ENCODE measurements around the gene NUMB. TPM values are rescaled to one million over a fixed set of nuclear protein-coding genes. Genes with fewer than 3 reads are reported as not detected.

Gene NUMB
- total RNA-seq, 4 donors from 2014 or later: 49.2 to 63.4 (median 50.7) TPM

- Histone ChIP-seq H3K9me3 (no peaks in the 10 kb centered on the region), H3K4me3 (no peak overlapping the region), H3K27ac (replicated peaks in 1 of 4) (no peak overlapping the region), H3K27me3 (peaks cover 0 to 15% (median 4%) of the 10 kb centered on the region in 4 donors), H3K4me1 (peaks cover 19 to 55% (median 45%) of the 10 kb centered on the region in 4 donors), H3K36me3 (no peaks in the 10 kb centered on the region)
- no peak for DNase-seq (ENCODE audit: extremely low spot score)
- intact Hi-C loops (cut with DNase I): no loop called here
- 81% methylated on average over 5 of the region's 5 CpGs for WGBS
- TF ChIP-seq POLR2AphosphoS5 (IDR thresholded peaks at IDR 0.05): no peak
- no peak for TF ChIP-seq POLR2A (IDR thresholded peaks at IDR 0.05; ENCODE audit: low read depth)
Observed at GRCh38 chr14:73234029-73234428, 224.3 kb downstream of the NUMB start.

DNA sequence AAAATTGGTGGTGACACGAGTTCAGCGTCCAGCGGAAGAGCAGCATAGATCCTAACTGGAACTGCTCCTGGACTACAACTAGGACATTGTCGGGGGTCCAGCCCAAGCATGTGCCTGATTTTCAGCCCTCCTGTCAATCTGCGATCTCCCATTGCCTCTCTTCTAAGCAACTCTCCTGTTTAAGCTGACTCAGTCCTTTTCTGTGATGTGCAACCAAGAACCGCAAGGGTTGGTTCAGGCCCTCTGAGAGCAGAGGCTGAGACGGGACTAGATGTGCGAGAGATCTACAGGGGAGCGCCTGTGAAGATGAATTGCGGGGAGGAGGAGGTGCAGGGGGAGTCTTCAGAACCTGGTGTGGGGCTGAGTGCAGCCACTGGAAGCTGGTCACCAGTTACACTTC, 224.8 kb downstream of the NUMB start:
- no peak for DNase-seq (ENCODE audit: extremely low spot score)
- 92% methylated on average over 10 of the region's 10 CpGs for WGBS
- no peak overlapping the region for H3K4me3 ChIP-seq
- peaks cover 0 to 15% (median 4%) of the 10 kb centered on the region in 4 donors for H3K27me3 ChIP-seq
- TF ChIP-seq POLR2A (IDR thresholded peaks at IDR 0.05; ENCODE audit: low read depth): no peak
- TF ChIP-seq EP300 (IDR thresholded peaks at IDR 0.05): no peak
- TF ChIP-seq, protein P1, sequence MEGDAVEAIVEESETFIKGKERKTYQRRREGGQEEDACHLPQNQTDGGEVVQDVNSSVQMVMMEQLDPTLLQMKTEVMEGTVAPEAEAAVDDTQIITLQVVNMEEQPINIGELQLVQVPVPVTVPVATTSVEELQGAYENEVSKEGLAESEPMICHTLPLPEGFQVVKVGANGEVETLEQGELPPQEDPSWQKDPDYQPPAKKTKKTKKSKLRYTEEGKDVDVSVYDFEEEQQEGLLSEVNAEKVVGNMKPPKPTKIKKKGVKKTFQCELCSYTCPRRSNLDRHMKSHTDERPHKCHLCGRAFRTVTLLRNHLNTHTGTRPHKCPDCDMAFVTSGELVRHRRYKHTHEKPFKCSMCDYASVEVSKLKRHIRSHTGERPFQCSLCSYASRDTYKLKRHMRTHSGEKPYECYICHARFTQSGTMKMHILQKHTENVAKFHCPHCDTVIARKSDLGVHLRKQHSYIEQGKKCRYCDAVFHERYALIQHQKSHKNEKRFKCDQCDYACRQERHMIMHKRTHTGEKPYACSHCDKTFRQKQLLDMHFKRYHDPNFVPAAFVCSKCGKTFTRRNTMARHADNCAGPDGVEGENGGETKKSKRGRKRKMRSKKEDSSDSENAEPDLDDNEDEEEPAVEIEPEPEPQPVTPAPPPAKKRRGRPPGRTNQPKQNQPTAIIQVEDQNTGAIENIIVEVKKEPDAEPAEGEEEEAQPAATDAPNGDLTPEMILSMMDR (IDR thresholded peaks at IDR 0.05): no peak
- no peak for TF ChIP-seq POLR2AphosphoS5 (IDR thresholded peaks at IDR 0.05)
- no peaks in the 10 kb centered on the region for H3K36me3 ChIP-seq
- peaks cover 18 to 55% (median 45%) of the 10 kb centered on the region in 4 donors for H3K4me1 ChIP-seq
- H3K27ac ChIP-seq (replicated peaks in 1 of 4): no peak overlapping the region
- no peaks in the 10 kb centered on the region for H3K9me3 ChIP-seq
- intact Hi-C loops (cut with DNase I): no loop called here

DNA sequence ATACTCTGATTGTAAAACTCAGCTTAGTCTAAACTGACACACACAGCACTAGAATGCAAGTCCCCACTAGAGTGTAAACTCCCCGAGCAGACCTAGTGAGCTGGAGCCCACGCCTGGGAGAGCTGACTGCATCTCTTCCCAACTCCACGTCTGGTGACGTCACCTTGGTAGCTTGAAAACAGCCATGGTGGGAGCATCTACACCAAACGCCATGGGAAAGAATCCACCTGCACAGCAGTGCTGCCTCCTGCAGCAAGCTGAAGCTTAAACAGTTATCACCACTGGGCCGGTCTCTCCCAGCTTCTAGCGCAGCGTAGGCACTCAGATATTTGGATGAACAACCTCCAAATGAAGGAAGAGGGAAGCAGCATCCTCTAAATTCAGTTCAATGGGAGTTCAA, 225.4 kb downstream of the NUMB start:
- Histone ChIP-seq H3K4me3 (no peak overlapping the region), H3K27me3 (peaks cover 0 to 10% (median 4%) of the 10 kb centered on the region in 4 donors), H3K4me1 (peaks cover 18 to 55% (median 45%) of the 10 kb centered on the region in 4 donors), H3K36me3 (no peaks in the 10 kb centered on the region), H3K27ac (replicated peaks in 1 of 4) (no peak overlapping the region), H3K9me3 (no peaks in the 10 kb centered on the region)
- no peak for TF ChIP-seq POLR2AphosphoS5 (IDR thresholded peaks at IDR 0.05)
- no peak for TF ChIP-seq POLR2A (IDR thresholded peaks at IDR 0.05; ENCODE audit: low read depth)
- intact Hi-C loops (cut with DNase I): no loop called here
- no peak for DNase-seq (ENCODE audit: extremely low spot score)
- WGBS: 84% methylated on average over 5 of the region's 8 CpGs

DNA sequence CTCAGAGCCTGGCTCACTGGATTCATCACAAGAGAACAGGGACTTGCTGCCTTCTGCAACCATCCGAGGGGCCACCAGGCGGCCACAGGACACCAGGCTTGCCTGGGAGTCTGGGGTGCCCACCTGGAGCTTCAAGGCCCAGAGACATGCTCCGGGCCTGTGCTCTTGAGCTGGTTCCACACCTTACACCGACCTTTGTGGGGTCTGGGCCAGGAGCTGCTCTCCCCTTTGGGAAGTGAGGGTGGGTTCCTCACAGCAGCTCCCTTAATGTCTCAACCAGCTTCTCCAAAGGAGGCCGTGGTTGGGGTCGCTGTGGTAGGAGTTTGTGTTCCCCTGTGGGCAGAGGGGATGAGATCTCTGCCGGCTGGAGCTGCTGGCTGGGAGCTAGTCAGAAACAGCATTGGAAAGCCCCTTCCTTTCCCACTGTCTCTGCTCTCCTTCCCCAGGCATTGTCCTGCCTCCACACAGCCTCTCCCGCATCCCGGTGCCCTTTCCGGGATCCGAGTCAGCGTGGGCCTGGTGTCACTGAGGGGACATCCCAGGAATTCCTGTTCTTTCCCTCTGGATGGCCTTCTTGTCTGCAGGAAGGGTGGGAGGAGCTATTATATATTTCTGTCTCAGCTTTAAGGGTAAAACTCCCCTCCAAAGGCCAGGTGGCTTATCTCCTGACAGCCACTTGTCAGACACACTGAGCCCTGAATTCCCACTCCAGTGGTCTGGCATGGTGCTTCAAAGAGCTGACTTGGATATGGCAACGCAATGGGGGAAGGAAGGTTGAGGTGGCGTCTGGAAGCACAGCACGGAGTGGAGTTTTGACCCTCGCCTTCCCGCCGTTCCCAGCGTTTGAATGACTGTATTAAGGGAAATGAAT, 226.1 kb downstream of the NUMB start:
- Histone ChIP-seq H3K9me3 (no peaks in the 10 kb centered on the region), H3K4me1 (peaks cover 11 to 53% (median 43%) of the 10 kb centered on the region in 4 donors), H3K4me3 (no peak overlapping the region), H3K27ac (replicated peaks in 1 of 4) (no peak overlapping the region), H3K27me3 (peaks cover 0 to 2% (median 0%) of the 10 kb centered on the region in 4 donors), H3K36me3 (no peaks in the 10 kb centered on the region)
- TF ChIP-seq, protein P1 (IDR thresholded peaks at IDR 0.05): no peak
- TF ChIP-seq POLR2AphosphoS5 (IDR thresholded peaks at IDR 0.05) (no peak), EP300 (IDR thresholded peaks at IDR 0.05) (no peak), POLR2A (IDR thresholded peaks at IDR 0.05; ENCODE audit: low read depth) (no peak)
- WGBS: 56% methylated on average over 15 of the region's 19 CpGs
- intact Hi-C loops (cut with DNase I): no loop called here
- DNase-seq (ENCODE audit: extremely low spot score): no peak

DNA sequence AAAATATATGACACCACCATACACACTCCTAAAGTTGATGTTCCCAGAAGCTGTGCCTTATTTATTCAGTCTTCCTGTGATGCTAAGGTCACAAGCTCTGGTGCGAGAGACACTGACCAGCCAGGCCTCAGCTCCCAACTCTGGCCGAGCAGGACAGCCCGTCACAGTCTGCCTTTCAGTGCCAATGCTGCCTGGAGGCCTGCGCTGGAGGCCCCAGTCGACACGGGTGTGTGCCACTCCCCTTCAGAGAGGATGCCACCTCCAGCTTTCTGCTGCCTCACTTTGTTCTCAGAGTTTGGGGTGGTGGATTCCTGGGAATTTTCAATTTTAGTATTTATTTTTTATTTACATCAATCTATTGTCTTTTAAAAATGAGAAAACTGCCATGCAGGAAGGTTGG, 228.3 kb downstream of the NUMB start:
- Histone ChIP-seq H3K9me3 (no peaks in the 10 kb centered on the region), H3K36me3 (no peaks in the 10 kb centered on the region), H3K4me3 (no peak overlapping the region), H3K4me1 (peaks cover 11 to 40% (median 31%) of the 10 kb centered on the region in 4 donors), H3K27ac (replicated peaks in 1 of 4) (no peak overlapping the region), H3K27me3 (no peaks in the 10 kb centered on the region)
- intact Hi-C loops (cut with DNase I): no loop called here
- no peak for DNase-seq (ENCODE audit: extremely low spot score)
- TF ChIP-seq EP300 (IDR thresholded peaks at IDR 0.05): no peak
- WGBS: 94% methylated on average over 6 of the region's 6 CpGs

Measured in esophagus muscularis mucosa (tissue), 4 donors.